Activated CD8-positive, alpha-beta T cell treated with anti-CD3 and anti-CD28 coated beads for 36 hours (primary cell): ENCODE results near the gene PGM5. TPM values are rescaled to one million over a fixed set of nuclear protein-coding genes. Genes with fewer than 3 reads are reported as not detected.
"Not testable (repeated sequence)": the region's sequence is repeated elsewhere in the genome, so short reads cannot be mapped to it uniquely, and the experiment has no call there.

Source experiments
- ATAC-seq: fragments of 200-7000 bp; cut with Tn5 transposase; one replicate; pipeline ENCODE4 v1.10.0; 2021; ENCODE audit warnings: mild to moderate bottlenecking, moderate library complexity
- CTCF ChIA-PET: fragments of 350-600 bp; sonication (Branson Sonifier 250); formaldehyde crosslinking; loops from one replicate; lab custom pipeline; 2021; ENCODE audit warnings: antibody characterized with exemption; lab: Charles Lee
- POLR2A ChIA-PET: fragments of 350-600 bp; sonication (Branson Sonifier 250); formaldehyde crosslinking; loops from one replicate; lab custom pipeline; 2021; ENCODE audit warnings: antibody characterized with exemption; lab: Charles Lee
- DNase-seq: peaks from one replicate; pipeline ENCODE4 v3.0.0-alpha.2; 2020
- H3K27ac Mint-ChIP-seq: one replicate; pipeline ENCODE4 v1.8.0; 2021; ENCODE audit warnings: mild to moderate bottlenecking, mixed read lengths
- H3K27me3 Mint-ChIP-seq: one replicate; pipeline ENCODE4 v1.8.0; 2021; ENCODE audit warnings: mixed read lengths
- H3K36me3 Mint-ChIP-seq: one replicate; pipeline ENCODE4 v1.8.0; 2021; ENCODE audit warnings: low read depth, mixed read lengths
- H3K4me1 Mint-ChIP-seq: one replicate; pipeline ENCODE4 v1.8.0; 2021; ENCODE audit warnings: low read depth, mixed read lengths
- H3K4me3 Mint-ChIP-seq: one replicate; pipeline ENCODE4 v1.8.0; 2021; ENCODE audit warnings: mild to moderate bottlenecking, moderate library complexity, mixed read lengths
- H3K9me3 Mint-ChIP-seq: one replicate; pipeline ENCODE4 v1.8.0; 2021; ENCODE audit warnings: mixed read lengths
- intact Hi-C: fragments of 100-400 bp; cut with micrococcal nuclease; formaldehyde crosslinking; loops from one replicate; pipeline ENCODE4 v1.10.0; 2022
- total RNA-seq, 2 experiments: library from RNA; stranded (reverse); gene quantifications; one replicate each; pipeline ENCODE4 v1.2.3, GENCODE V29; 2021

PGM5 gene
- total RNA-seq: not detected

DNA sequence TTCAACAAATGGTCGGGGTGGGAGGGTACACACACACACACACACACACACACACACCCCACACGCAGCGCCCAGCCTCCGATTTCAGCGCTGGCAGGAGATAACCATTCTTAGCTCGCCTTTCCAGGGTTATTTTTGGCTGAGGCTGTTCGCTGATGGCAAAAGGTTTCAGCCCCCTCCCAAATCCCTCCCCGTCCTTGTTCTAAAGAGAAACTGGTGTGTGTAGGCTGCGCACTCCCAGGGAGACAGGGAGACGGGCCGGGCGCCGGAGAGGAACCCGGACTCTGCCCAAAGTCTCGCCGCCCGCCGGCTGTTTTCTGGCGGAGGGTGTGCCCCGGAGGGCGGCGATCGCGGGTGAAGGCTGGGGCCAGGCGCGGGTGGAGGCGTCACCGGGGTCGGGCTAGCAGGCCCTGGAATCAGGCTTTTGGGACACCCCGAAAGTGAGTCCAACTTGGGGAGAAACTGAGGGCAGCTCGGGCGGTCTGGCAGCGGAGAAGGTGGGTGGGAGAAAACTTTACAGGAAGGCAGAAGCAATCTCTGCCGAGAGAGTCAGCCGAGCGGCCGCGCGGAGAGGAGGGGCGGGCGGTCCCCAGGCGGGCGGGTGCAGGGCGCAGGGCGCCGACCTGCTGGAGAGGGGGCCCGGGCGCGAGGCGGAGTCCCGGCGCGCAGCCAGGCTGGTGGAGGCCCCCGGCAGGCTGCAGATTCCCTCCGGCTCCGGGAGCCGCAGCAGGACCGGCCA is at the start of gene PGM5:
Gene PGM5 (plus strand): TSS at position 232 of the 739 bp plus-strand sequence. CDS start 517 bp downstream, outside the sequence.
- CTCF ChIA-PET, POLR2A ChIA-PET: not testable (repeated sequence)

GRCh38 chr9:68307127-68307526 is 49.3 kb upstream of the PGM5 start:
- DNase-seq, H3K27me3 Mint-ChIP-seq, H3K4me1 Mint-ChIP-seq, intact Hi-C loops, H3K4me3 Mint-ChIP-seq, H3K9me3 Mint-ChIP-seq, H3K36me3 Mint-ChIP-seq, H3K27ac Mint-ChIP-seq, CTCF ChIA-PET, POLR2A ChIA-PET: not testable (repeated sequence)
- peak; percentile 37 for ATAC-seq

More for the DNA sequence above, at the start of gene PGM5:
- H3K4me1 Mint-ChIP-seq, H3K9me3 Mint-ChIP-seq, H3K36me3 Mint-ChIP-seq, H3K27ac Mint-ChIP-seq, intact Hi-C loops: not testable (repeated sequence)
- Mint-ChIP-seq H3K27me3 (peaks cover 20% of the 10 kb centered on the region), H3K4me3 (peak within 1 kb of the TSS; percentile 49)
- ATAC-seq (peak; percentile 55), DNase-seq (peak; percentile 4)

DNA sequence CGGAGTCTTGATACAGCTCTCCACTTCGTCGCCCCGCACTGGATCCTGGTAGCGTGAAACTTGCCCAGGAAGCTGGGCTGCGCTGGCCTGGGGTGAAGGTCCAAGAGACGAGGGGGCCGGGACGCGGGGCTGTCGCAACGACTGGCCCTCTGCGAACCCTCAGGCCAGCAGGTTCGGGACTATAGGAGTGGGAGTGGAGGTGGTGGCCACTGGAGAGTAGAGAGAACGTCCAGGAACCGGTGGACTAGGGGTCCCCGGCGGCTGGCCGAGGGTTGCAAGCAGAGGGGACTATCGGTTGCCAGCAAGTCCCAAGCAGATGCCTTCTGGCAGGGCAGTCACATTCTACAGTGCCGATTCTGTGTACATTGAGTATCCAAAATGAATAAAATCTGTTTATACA is 48.8 kb upstream of the PGM5 start:
- H3K36me3 Mint-ChIP-seq, CTCF ChIA-PET, H3K27ac Mint-ChIP-seq, ATAC-seq, intact Hi-C loops, H3K4me3 Mint-ChIP-seq, POLR2A ChIA-PET, H3K4me1 Mint-ChIP-seq, H3K9me3 Mint-ChIP-seq, H3K27me3 Mint-ChIP-seq, DNase-seq: not testable (repeated sequence)

DNA sequence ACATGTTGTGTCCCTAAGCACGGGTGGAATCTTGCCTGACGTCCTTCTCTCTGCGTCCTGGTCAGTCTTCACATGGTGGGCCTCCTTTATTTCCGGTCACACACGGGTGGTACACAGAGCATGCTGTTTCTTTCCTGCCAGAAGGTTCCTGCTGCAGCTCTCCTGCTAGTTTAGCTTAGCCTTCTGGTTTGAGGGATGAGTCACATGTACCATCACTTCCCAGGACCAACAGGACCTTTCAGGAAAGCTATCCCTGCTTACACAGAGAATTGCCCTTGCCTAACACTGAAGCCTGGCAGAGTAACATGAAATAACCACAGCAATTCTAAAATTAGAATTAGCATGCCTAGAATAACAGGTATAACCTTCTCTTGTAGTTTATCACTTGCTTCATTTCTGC is 45.2 kb upstream of the PGM5 start:
- ATAC-seq, POLR2A ChIA-PET, H3K4me3 Mint-ChIP-seq, intact Hi-C loops, DNase-seq, H3K27ac Mint-ChIP-seq, H3K4me1 Mint-ChIP-seq, CTCF ChIA-PET, H3K9me3 Mint-ChIP-seq, H3K36me3 Mint-ChIP-seq, H3K27me3 Mint-ChIP-seq: not testable (repeated sequence)

GRCh38 chr9:68318209-68318608 is 38.2 kb upstream of the PGM5 start:
- intact Hi-C loops, H3K27me3 Mint-ChIP-seq, H3K4me3 Mint-ChIP-seq, POLR2A ChIA-PET, H3K36me3 Mint-ChIP-seq, DNase-seq, H3K9me3 Mint-ChIP-seq, H3K27ac Mint-ChIP-seq, H3K4me1 Mint-ChIP-seq, CTCF ChIA-PET: not testable (repeated sequence)
- ATAC-seq: peak; percentile 57

GRCh38 chr9:68323749-68324148 is 32.7 kb upstream of the PGM5 start:
- intact Hi-C loops, H3K9me3 Mint-ChIP-seq, H3K27me3 Mint-ChIP-seq, H3K4me3 Mint-ChIP-seq, H3K4me1 Mint-ChIP-seq, H3K36me3 Mint-ChIP-seq, DNase-seq, CTCF ChIA-PET, POLR2A ChIA-PET, ATAC-seq, H3K27ac Mint-ChIP-seq: not testable (repeated sequence)

- ATAC-seq, H3K4me3 Mint-ChIP-seq, H3K27ac Mint-ChIP-seq, DNase-seq, H3K36me3 Mint-ChIP-seq, H3K9me3 Mint-ChIP-seq, CTCF ChIA-PET, H3K4me1 Mint-ChIP-seq, H3K27me3 Mint-ChIP-seq, intact Hi-C loops, POLR2A ChIA-PET: not testable (repeated sequence)
These were observed 31.9 kb upstream of the PGM5 start for GRCh38 chr9:68324518-68324917.

- H3K27ac Mint-ChIP-seq, ATAC-seq, CTCF ChIA-PET, H3K36me3 Mint-ChIP-seq, intact Hi-C loops, H3K4me1 Mint-ChIP-seq, DNase-seq, H3K9me3 Mint-ChIP-seq, H3K27me3 Mint-ChIP-seq, POLR2A ChIA-PET, H3K4me3 Mint-ChIP-seq: not testable (repeated sequence)
These were observed 27.3 kb upstream of the PGM5 start for GRCh38 chr9:68329106-68329505.

DNA sequence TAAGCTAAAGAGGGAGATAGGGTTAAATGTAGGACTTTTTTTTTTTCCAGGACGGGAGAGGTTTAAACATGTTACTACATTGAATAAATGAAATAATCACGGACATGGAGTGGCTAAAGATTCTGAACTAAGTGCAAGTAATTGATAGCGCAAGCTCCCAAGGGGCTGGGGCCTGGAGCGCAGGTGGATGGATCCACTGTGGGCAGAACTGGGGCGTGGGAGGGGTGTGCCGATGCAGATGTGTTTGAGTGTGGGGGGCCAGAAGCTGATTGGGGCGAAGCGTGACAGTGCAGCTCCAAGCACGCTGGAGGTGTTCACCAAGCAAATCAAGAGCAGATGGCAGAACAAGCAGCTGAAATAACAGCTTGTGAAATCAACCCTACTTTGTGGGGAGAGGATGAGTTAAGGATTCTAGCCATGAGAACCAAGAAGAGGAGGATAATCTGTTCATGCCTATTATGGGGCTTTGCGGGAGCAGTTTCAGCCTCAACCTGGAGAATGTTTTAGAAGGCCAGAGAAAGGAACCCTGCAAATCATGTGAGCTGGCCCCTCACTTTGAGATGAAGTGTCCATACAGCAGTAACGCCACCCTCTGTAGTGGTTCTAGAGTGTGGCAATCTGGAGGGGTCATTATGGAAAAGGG is 25.8 kb upstream of the PGM5 start:
- intact Hi-C loops, H3K9me3 Mint-ChIP-seq, H3K27ac Mint-ChIP-seq, H3K4me1 Mint-ChIP-seq, ATAC-seq, H3K4me3 Mint-ChIP-seq, POLR2A ChIA-PET, H3K27me3 Mint-ChIP-seq, H3K36me3 Mint-ChIP-seq, CTCF ChIA-PET, DNase-seq: not testable (repeated sequence)

GRCh38 chr9:68332122-68332521 is 24.3 kb upstream of the PGM5 start:
- H3K27me3 Mint-ChIP-seq, intact Hi-C loops, H3K4me1 Mint-ChIP-seq, CTCF ChIA-PET, DNase-seq, H3K27ac Mint-ChIP-seq, H3K36me3 Mint-ChIP-seq, ATAC-seq, H3K9me3 Mint-ChIP-seq, H3K4me3 Mint-ChIP-seq, POLR2A ChIA-PET: not testable (repeated sequence)

DNA sequence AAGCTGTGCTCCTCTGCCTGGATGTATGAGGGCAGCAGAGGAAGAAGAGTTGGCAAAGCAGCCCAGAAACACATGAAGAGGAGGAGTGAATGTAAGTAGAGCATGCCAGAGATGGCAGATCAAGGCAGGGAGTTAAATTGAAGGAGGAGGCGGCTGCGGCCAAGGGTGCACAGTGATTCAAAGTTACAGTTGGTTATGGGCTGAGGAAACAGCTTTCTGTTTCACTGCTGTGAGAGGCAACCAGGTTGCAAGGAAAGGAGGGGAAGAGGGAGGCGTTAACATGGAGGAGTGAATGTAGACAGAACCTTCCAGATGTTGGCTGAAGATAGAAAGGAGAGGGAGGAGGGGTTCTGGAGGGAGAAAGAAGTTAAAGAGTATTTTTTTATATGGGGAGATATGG is 20.5 kb upstream of the PGM5 start:
- H3K27ac Mint-ChIP-seq, POLR2A ChIA-PET, CTCF ChIA-PET, H3K36me3 Mint-ChIP-seq, intact Hi-C loops, DNase-seq, H3K4me1 Mint-ChIP-seq, H3K4me3 Mint-ChIP-seq, H3K27me3 Mint-ChIP-seq, H3K9me3 Mint-ChIP-seq: not testable (repeated sequence)
- ATAC-seq: peak; percentile 37

- intact Hi-C loops, ATAC-seq, POLR2A ChIA-PET: not testable (repeated sequence)
These were observed 19.6 kb upstream of the PGM5 start for GRCh38 chr9:68336639-68337339.

More at GRCh38 chr9:68336639-68337339, 19.6 kb upstream of the PGM5 start:
- H3K4me1 Mint-ChIP-seq, CTCF ChIA-PET, H3K36me3 Mint-ChIP-seq, H3K27ac Mint-ChIP-seq, DNase-seq, H3K27me3 Mint-ChIP-seq, H3K4me3 Mint-ChIP-seq, H3K9me3 Mint-ChIP-seq: not testable (repeated sequence)
